ENCODE data around the gene MYBPH. TPM values are rescaled to one million over a fixed set of nuclear protein-coding genes. Genes with fewer than 3 reads are reported as not detected.

Gene MYBPH
- total RNA-seq, 1 experiment from 2014 or later: not detected

DNA sequence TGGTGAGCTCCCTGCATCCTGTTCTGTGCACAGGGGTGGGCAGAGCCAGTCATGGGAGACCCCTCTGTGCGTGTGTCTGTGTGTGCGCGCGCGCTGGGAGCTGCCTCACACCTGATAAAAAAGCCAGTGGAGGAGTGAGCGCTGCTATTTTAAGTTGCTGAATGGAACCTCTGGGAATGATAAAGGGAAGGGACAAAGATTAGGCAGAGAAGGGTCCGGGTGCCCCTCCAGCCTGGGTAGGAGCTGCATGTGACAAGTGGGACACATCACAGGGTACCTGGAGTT lies 47.3 kb downstream of the MYBPH start:
- peaks cover 24 to 43% of the 10 kb centered on the region in 2 experiments for H3K4me1 Mint-ChIP-seq

More for the DNA sequence above, 47.3 kb downstream of the MYBPH start:
- Histone ChIP-seq H3K79me1 (ENCODE audit: insufficient read depth, low read depth, low read length, poor library complexity, severe bottlenecking) (no peaks in the 10 kb centered on the region), H3K56ac (ENCODE audit: insufficient read length, low read depth, low read length) (no peak overlapping the region), H4K5ac (ENCODE audit: insufficient read length, low read depth, low read length) (no peak overlapping the region), H2BK120ac (ENCODE audit: low read depth, low read length, poor library complexity, severe bottlenecking) (no peak overlapping the region), H3K14ac (ENCODE audit: insufficient read depth, low read length) (no peak overlapping the region), H3K9me3 (ENCODE audit: control insufficient read depth, low read depth, low read length) (no peaks in the 10 kb centered on the region), H3K79me2 (ENCODE audit: insufficient read depth, low read length) (no peaks in the 10 kb centered on the region), H3K23ac (ENCODE audit: insufficient read length, low read depth, low read length) (no peak overlapping the region), H3T11ph (ENCODE audit: low read length) (no peak overlapping the region), H3K4ac (ENCODE audit: low read depth, low read length) (no peak overlapping the region), H2BK12ac (ENCODE audit: insufficient read length, low read depth, low read length) (no peak overlapping the region), H2BK5ac (ENCODE audit: insufficient read length, low read length) (no peak overlapping the region), H3K27me3 (ENCODE audit: insufficient read depth, low read length) (no peaks in the 10 kb centered on the region; the same call in 1 of the 2 replicates), H2AK5ac (ENCODE audit: insufficient read length, low read length) (no peak overlapping the region), H2BK15ac (ENCODE audit: low read depth, low read length) (no peak overlapping the region), H2BK20ac (ENCODE audit: low read depth, low read length, poor library complexity, severe bottlenecking) (no peak overlapping the region), H3K9ac (ENCODE audit: extremely low read depth, insufficient read length, low read length) (no peak overlapping the region), H3K18ac (ENCODE audit: insufficient read length, low read depth, low read length) (no peak overlapping the region), H4K91ac (ENCODE audit: insufficient read length, low read depth, low read length) (no peak overlapping the region), H3K4me1 (ENCODE audit: insufficient read depth, low read length) (peaks cover 2% of the 10 kb centered on the region; the same call in 1 of the 2 replicates), H2AFZ (ENCODE audit: low read length) (no peak overlapping the region), H3K23me2 (ENCODE audit: insufficient read length, low read depth, low read length, poor library complexity, severe bottlenecking) (peaks cover 7% of the 10 kb centered on the region), H3K4me2 (ENCODE audit: insufficient read depth, insufficient read length, low read length) (peak overlapping the region; percentile 60), H4K20me1 (ENCODE audit: control insufficient read depth, insufficient read depth, insufficient read length) (no peaks in the 10 kb centered on the region), H3K27ac (ENCODE audit: insufficient read length, low read depth, low read length) (no peak overlapping the region), H4K8ac (replicated peaks; ENCODE audit: insufficient read length, low read depth, low read length) (no peak overlapping the region)
- no peaks in the 10 kb centered on the region for H3K36me3 Mint-ChIP-seq (ENCODE audit: insufficient read depth in 1 of 3, low read depth in 3 of 3)
- H3K9me3 Mint-ChIP-seq: no peaks in the 10 kb centered on the region; a peak in 1 of 5 replicates
- H3K27me3 Mint-ChIP-seq (ENCODE audit: low read depth): peaks cover 58% of the 10 kb centered on the region
- H3K27ac Mint-ChIP-seq: no peak overlapping the region
- H3K4me3 Mint-ChIP-seq: peak overlapping the region; percentile 62 to 83
- WGBS (ENCODE audit: extremely low coverage, insufficient read length, low lambda C conversion rate): no CpG with 5 or more reads among the region's 7 CpGs
- no peak for DNase-seq
- TF ChIP-seq, protein P1, sequence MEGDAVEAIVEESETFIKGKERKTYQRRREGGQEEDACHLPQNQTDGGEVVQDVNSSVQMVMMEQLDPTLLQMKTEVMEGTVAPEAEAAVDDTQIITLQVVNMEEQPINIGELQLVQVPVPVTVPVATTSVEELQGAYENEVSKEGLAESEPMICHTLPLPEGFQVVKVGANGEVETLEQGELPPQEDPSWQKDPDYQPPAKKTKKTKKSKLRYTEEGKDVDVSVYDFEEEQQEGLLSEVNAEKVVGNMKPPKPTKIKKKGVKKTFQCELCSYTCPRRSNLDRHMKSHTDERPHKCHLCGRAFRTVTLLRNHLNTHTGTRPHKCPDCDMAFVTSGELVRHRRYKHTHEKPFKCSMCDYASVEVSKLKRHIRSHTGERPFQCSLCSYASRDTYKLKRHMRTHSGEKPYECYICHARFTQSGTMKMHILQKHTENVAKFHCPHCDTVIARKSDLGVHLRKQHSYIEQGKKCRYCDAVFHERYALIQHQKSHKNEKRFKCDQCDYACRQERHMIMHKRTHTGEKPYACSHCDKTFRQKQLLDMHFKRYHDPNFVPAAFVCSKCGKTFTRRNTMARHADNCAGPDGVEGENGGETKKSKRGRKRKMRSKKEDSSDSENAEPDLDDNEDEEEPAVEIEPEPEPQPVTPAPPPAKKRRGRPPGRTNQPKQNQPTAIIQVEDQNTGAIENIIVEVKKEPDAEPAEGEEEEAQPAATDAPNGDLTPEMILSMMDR (conservative IDR thresholded peaks at IDR 0.05): no peak

All from H9 (cell line).